Spleen (tissue), 11 donors: ENCODE data around the gene ZNF217. TPM values are rescaled to one million over a fixed set of nuclear protein-coding genes. Genes with fewer than 3 reads are reported as not detected.
"Not testable (repeated sequence)": the region's sequence is repeated elsewhere in the genome, so short reads cannot be mapped to it uniquely, and the experiment has no call there.

Source experiments
- DNase-seq: peaks from one replicate; pipeline ENCODE4 v3.0.0-alpha.2; 2020
- H3K27ac ChIP-seq, 8 donors: fragments of 200-600 bp; sonication (generic) in 7 of 8; 1 replicate in 4 of 8; 2 replicates in 4 of 8; pipeline versions ENCODE4 v1.5.0 to v1.8.0; 2016 to 2021; ENCODE audit warnings: inconsistent platforms in 4 of 8, mild to moderate bottlenecking in 4 of 8, moderate library complexity in 1 of 8
- H3K27me3 ChIP-seq, 7 donors: fragments of 200-600 bp; sonication (generic) in 6 of 7; replicated peaks in 1 of 7; 1 replicate in 4 of 7; 2 replicates in 3 of 7; pipeline versions ENCODE4 v1.5.0 to v1.8.0; 2016 to 2021; ENCODE audit warnings: inconsistent platforms in 3 of 7, mild to moderate bottlenecking in 1 of 7
- H3K36me3 ChIP-seq, 6 donors: fragments of 200-600 bp; sonication (generic) in 5 of 6; 1 replicate in 4 of 6; 2 replicates in 2 of 6; pipeline versions ENCODE4 v1.5.0 to v1.8.0; 2016 to 2021; ENCODE audit warnings: inconsistent platforms in 2 of 6
- H3K4me1 ChIP-seq, 6 donors: fragments of 200-600 bp; sonication (generic) in 5 of 6; 1 replicate in 3 of 6; 2 replicates in 3 of 6; pipeline versions ENCODE4 v1.5.0 to v1.8.0; 2016 to 2021; ENCODE audit warnings: inconsistent platforms in 3 of 6
- H3K4me3 ChIP-seq, 8 donors: fragments of 200-600 bp; sonication (generic) in 7 of 8; 1 replicate in 4 of 8; 2 replicates in 4 of 8; pipeline versions ENCODE4 v1.5.0 to v1.8.0; 2016 to 2021; ENCODE audit warnings: inconsistent platforms in 4 of 8, mild to moderate bottlenecking in 4 of 8, moderate library complexity in 2 of 8
- H3K9me3 ChIP-seq, 8 donors: fragments of 200-600 bp; sonication (generic) in 7 of 8; 1 replicate in 4 of 8; 2 replicates in 4 of 8; pipeline versions ENCODE4 v1.5.0 to v1.8.0; 2016 to 2021; ENCODE audit warnings: inconsistent platforms in 4 of 8
- POLR2A ChIP-seq, 3 donors: fragments of 450-650 bp; IDR thresholded peaks; one replicate each; pipeline ENCODE4 v1.5.1; 2017; ENCODE audit warnings: antibody characterized with exemption in 3 of 3, mild to moderate bottlenecking in 1 of 3
- POLR2AphosphoS5 ChIP-seq, 3 donors: sonication (generic); formaldehyde crosslinking; IDR thresholded peaks; one replicate each; pipeline ENCODE4 v1.5.1; 2017; ENCODE audit warnings: antibody characterized with exemption in 3 of 3
- WGBS, 5 donors: extraction: QIAGEN DNeasy Blood & Tissue Kit in 3 of 5; methylation state at CpG; one replicate each; pipeline versions ENCODE4 v1.1.5 to v1.1.7; 2013 to 2018; 5-methylcytosine and 5-hydroxymethylcytosine counted together
- intact Hi-C: fragments of 100-400 bp; cut with DNase I; formaldehyde crosslinking; loops from one replicate; pipeline ENCODE4 v1.15.0; 2023; ENCODE audit warnings: low total_unique reads
- polyA plus RNA-seq, 3 donors: library from polyadenylated mRNA; stranded (reverse); fragments of 200-250 nt; gene quantifications; one replicate each; pipeline ENCODE4 v1.2.1, GENCODE V29; 2013
- total RNA-seq, 7 donors: library from RNA; depleted of rRNA in 3 of 7; stranded (reverse); fragments of >200 nt in 3 of 7; fragmentation: NEBNext Ultra II Directional in 4 of 7; extraction: Animal tissue kit (Norgen Biotek cat#: 25700) in 4 of 7; gene quantifications; one replicate each; pipeline versions ENCODE4 v1.1.0 to v1.2.1, GENCODE V29; 2016 to 2021
- TF ChIP-seq, protein P1 (sequence below), 11 experiments: fragments of 200-600 bp in 7 of 11; fragments of 450-650 bp in 4 of 11; sonication (generic) in 4 of 11; IDR thresholded peaks in 8 of 11; conservative IDR thresholded peaks in 3 of 11; 1 replicate in 7 of 11; 2 replicates in 4 of 11; pipeline versions ENCODE4 v1.4.0 to v1.8.0; 2016 to 2021; ENCODE audit warnings: antibody characterized with exemption in 11 of 11, inconsistent platforms in 4 of 11, mild to moderate bottlenecking in 1 of 11
- donor health status: healthy with polysubstance abuse.
- donor health status: DM: no; HTN: no; CAD: no; lungs with moderate emphysema.
- donor health status: DM: no; HTN: no; CAD: no.
- donor health status: Bipolar disorder and iron deficiency.
- donor health status: healthy.
- donor health status: DM: no; HTN: no; CAD: no.
- donor health status: DM: yes; HTN: yes; CAD: no.

ZNF217 gene
- total and polyA plus RNA-seq, 10 donors = 15.1 to 90.1 (median 74.1) TPM

- peak overlapping the region in 5 of 8 donors; percentile 1 to 79 (median 56) for H3K27ac ChIP-seq
- intact Hi-C loops = no loop called here
- TF ChIP-seq POLR2A (IDR thresholded peaks at IDR 0.05) (no peak), POLR2AphosphoS5 (IDR thresholded peaks at IDR 0.05) (no peak)
- TF ChIP-seq, protein P1, sequence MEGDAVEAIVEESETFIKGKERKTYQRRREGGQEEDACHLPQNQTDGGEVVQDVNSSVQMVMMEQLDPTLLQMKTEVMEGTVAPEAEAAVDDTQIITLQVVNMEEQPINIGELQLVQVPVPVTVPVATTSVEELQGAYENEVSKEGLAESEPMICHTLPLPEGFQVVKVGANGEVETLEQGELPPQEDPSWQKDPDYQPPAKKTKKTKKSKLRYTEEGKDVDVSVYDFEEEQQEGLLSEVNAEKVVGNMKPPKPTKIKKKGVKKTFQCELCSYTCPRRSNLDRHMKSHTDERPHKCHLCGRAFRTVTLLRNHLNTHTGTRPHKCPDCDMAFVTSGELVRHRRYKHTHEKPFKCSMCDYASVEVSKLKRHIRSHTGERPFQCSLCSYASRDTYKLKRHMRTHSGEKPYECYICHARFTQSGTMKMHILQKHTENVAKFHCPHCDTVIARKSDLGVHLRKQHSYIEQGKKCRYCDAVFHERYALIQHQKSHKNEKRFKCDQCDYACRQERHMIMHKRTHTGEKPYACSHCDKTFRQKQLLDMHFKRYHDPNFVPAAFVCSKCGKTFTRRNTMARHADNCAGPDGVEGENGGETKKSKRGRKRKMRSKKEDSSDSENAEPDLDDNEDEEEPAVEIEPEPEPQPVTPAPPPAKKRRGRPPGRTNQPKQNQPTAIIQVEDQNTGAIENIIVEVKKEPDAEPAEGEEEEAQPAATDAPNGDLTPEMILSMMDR (IDR thresholded peaks at IDR 0.05 in 8 of 11, conservative IDR thresholded peaks at IDR 0.05 in 3 of 11) = no peak
- DNase-seq = no peak
- H3K4me1 ChIP-seq = peaks cover 0 to 51% (median 26%) of the 10 kb centered on the region in 6 donors
- no peaks in the 10 kb centered on the region for H3K27me3 ChIP-seq
- H3K36me3 ChIP-seq = no peaks in the 10 kb centered on the region
- H3K4me3 ChIP-seq = no peak overlapping the region
- 68 to 80% (median 77%) methylated on average over 5 of the region's 5 CpGs for WGBS, 5 donors
- H3K9me3 ChIP-seq = no peaks in the 10 kb centered on the region
These were observed 41.6 kb upstream of the ZNF217 start for GRCh38 chr20:53635221-53635620.

GRCh38 chr20:53631909-53632662, 38.4 kb upstream of the ZNF217 start:
- intact Hi-C loops = no loop called here
- H3K4me1 ChIP-seq = peaks cover 0 to 59% (median 27%) of the 10 kb centered on the region in 6 donors
- TF ChIP-seq POLR2A (IDR thresholded peaks at IDR 0.05) = no peak
- TF ChIP-seq, protein P1 (IDR thresholded peaks at IDR 0.05 in 8 of 11, conservative IDR thresholded peaks at IDR 0.05 in 3 of 11) = no peak
- no peak for TF ChIP-seq POLR2AphosphoS5 (IDR thresholded peaks at IDR 0.05)
- H3K27me3 ChIP-seq = no peaks in the 10 kb centered on the region
- no peak for DNase-seq
- no peak overlapping the region for H3K4me3 ChIP-seq
- no peaks in the 10 kb centered on the region for H3K36me3 ChIP-seq
- H3K9me3 ChIP-seq = no peaks in the 10 kb centered on the region
- 85 to 95% (median 91%) methylated on average over 12 of the region's 12 CpGs for WGBS, 5 donors
- peak overlapping the region in 1 of 8 donors; percentile 10 for H3K27ac ChIP-seq

DNA sequence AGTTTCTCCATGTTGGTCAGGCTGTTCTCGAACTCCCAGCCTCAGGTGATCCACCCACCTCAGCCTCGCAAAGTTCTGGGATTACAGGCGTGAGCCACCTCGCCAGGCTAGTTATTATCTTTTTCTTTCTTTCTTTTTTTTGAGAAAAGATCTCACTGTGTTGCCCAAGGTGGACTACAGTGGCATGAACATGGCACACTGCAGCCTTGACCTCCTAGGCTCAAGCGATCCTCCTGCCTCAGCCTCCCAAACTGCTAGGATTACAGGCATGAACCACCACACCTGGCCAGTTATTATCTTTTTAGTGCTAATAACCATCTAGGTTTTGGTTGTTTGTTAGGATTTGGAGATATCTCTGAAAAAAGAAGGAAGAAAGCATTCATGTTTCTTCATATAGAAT, 35.8 kb upstream of the ZNF217 start:
- Histone ChIP-seq H3K9me3 (no peaks in the 10 kb centered on the region), H3K27me3 (no peaks in the 10 kb centered on the region), H3K27ac (no peak overlapping the region), H3K4me3 (no peak overlapping the region), H3K36me3 (no peaks in the 10 kb centered on the region), H3K4me1 (peaks cover 5 to 49% (median 14%) of the 10 kb centered on the region in 6 donors)
- TF ChIP-seq POLR2A (IDR thresholded peaks at IDR 0.05) (no peak), POLR2AphosphoS5 (IDR thresholded peaks at IDR 0.05) (no peak)
- TF ChIP-seq, protein P1 (IDR thresholded peaks at IDR 0.05 in 8 of 11, conservative IDR thresholded peaks at IDR 0.05 in 3 of 11) = no peak
- DNase-seq = no peak
- WGBS, 5 donors = 76 to 97% (median 94%) methylated on average over 4 to 5 of the region's 5 CpGs
- intact Hi-C loops = no loop called here

DNA sequence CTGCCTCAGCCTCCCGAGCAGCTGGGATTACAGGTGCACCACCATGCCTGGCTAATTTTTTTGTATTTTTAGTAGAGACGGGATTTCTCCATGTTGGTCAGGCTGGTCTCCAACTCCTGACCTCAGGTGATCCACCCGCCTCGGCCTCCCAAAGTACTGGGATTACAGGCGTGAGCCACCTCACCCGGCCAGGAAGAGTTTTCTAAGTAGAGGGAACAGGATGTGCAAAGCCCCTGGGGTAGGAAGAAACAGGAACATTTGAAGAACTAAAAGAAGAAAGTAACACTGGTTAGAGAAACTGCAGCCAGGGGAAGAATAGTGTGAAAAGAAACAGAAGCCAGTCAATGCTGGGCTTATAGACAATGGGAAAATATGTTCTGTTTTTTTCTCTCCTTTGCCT, 35.1 kb upstream of the ZNF217 start:
- intact Hi-C loops, H3K36me3 ChIP-seq, H3K9me3 ChIP-seq, H3K27ac ChIP-seq, H3K27me3 ChIP-seq, DNase-seq, H3K4me3 ChIP-seq: not testable (repeated sequence)
- WGBS, 5 donors = 87 to 90% (median 89%) methylated on average over 6 of the region's 6 CpGs
- H3K4me1 ChIP-seq = peaks cover 12 to 50% (median 19%) of the 10 kb centered on the region in 6 donors
